K562 (cell line): ENCODE results near the gene HES5. TPM values are rescaled to one million over a fixed set of nuclear protein-coding genes. Genes with fewer than 3 reads are reported as not detected.

ENCODE experiments used
- ATF1 ChIP-seq, 2 experiments: fragments of 450-650 bp in 1 of 2; IDR thresholded peaks; 2 replicates each; pipeline ENCODE4 v1.6.1; 2016; ENCODE audit warnings: missing compliant biosample characterization in 1 of 2, missing genetic modification characterization in 1 of 2
- ATF4 ChIP-seq: fragments of 450-650 bp; formaldehyde crosslinking; IDR thresholded peaks from 2 replicates; pipeline ENCODE4 v1.4.0; 2022; ENCODE audit warnings: mild to moderate bottlenecking, moderate library complexity
- CBX2 ChIP-seq: fragments of 200-600 bp; sonication (generic); IDR thresholded peaks from one replicate; pipeline ENCODE4 v1.6.1; 2012; ENCODE audit warnings: mild to moderate bottlenecking, low read length, inconsistent platforms; ENCODE audit not compliant: insufficient read depth, poor library complexity, severe bottlenecking
- CHD2 ChIP-seq: IDR thresholded peaks from 2 replicates; pipeline ENCODE4 v1.6.1; 2011; ENCODE audit warnings: low read depth, low read length
- ETV1 ChIP-seq: fragments of 450-650 bp; conservative IDR thresholded peaks from 2 replicates; pipeline ENCODE4 v1.6.1; 2016; ENCODE audit warnings: missing genetic modification characterization, control low read depth, low read depth, missing compliant biosample characterization
- HEY1 ChIP-seq: fragments of 250-450 bp; sonication (Bioruptor Pico); IDR thresholded peaks from 2 replicates; pipeline ENCODE4 v1.5.0; 2020; ENCODE audit warnings: mild to moderate bottlenecking, moderate library complexity, borderline replicate concordance
- HNRNPUL1 ChIP-seq: fragments of 200-400 bp; formaldehyde crosslinking; IDR thresholded peaks from 2 replicates; pipeline ENCODE4 v1.6.1; 2017; ENCODE audit warnings: low read length
- HOXB6 ChIP-seq: fragments of 250-450 bp; sonication (Bioruptor Pico); IDR thresholded peaks from 2 replicates; pipeline ENCODE4 v1.5.1; 2022; ENCODE audit warnings: mild to moderate bottlenecking, borderline replicate concordance
- KAT8 ChIP-seq: fragments of 450-650 bp; IDR thresholded peaks from 2 replicates; pipeline ENCODE4 v1.6.1; 2016; ENCODE audit warnings: low read depth, mild to moderate bottlenecking
- NR1H2 ChIP-seq: sonication (generic); formaldehyde crosslinking; IDR thresholded peaks from 2 replicates; pipeline ENCODE4 v1.4.0; 2020; ENCODE audit warnings: mild to moderate bottlenecking, missing genetic modification reagents
- POLR2B ChIP-seq: fragments of 450-650 bp; IDR thresholded peaks from 2 replicates; pipeline ENCODE4 v1.6.1; 2018; ENCODE audit warnings: low read depth; ENCODE audit not compliant: partially characterized antibody
- POLR2G ChIP-seq: fragments of 200-400 bp; formaldehyde crosslinking; IDR thresholded peaks from 2 replicates; pipeline ENCODE4 v1.6.1; 2017; ENCODE audit warnings: low read depth, mild to moderate bottlenecking, antibody characterized with exemption, low read length, moderate library complexity
- SAFB ChIP-seq: fragments of 200-400 bp; formaldehyde crosslinking; IDR thresholded peaks from 2 replicates; pipeline ENCODE4 v1.6.1; 2017; ENCODE audit warnings: low read depth, low read length, borderline replicate concordance
- SUPT5H ChIP-seq: fragments of 450-650 bp; IDR thresholded peaks from 2 replicates; pipeline ENCODE4 v1.6.1; 2016
- TCFL5 ChIP-seq: fragments of 250-450 bp; sonication (Bioruptor Pico); conservative IDR thresholded peaks from 2 replicates; pipeline ENCODE4 v1.6.1; 2021; ENCODE audit warnings: mild to moderate bottlenecking, moderate library complexity, matching md5 sums
- TFE3 ChIP-seq: fragments of 450-650 bp; formaldehyde crosslinking; IDR thresholded peaks from 2 replicates; pipeline ENCODE4 v1.4.0; 2020; ENCODE audit warnings: mild to moderate bottlenecking, mixed read lengths
- ZFP36 ChIP-seq: fragments of 150-350 bp; IDR thresholded peaks from 2 replicates; pipeline ENCODE4 v1.6.1; 2018; ENCODE audit warnings: low read length, low read depth; ENCODE audit not compliant: partially characterized antibody
- ZNF184 ChIP-seq: sonication (generic); formaldehyde crosslinking; IDR thresholded peaks from 2 replicates; pipeline ENCODE4 v1.5.0; 2020; ENCODE audit warnings: missing genetic modification reagents
- ZNF280A ChIP-seq: fragments of 450-650 bp; IDR thresholded peaks from 2 replicates; pipeline ENCODE4 v1.6.1; 2018; ENCODE audit warnings: mild to moderate bottlenecking, low read depth; ENCODE audit not compliant: partially characterized antibody
- ZNF445 ChIP-seq: fragments of 250-450 bp; sonication (Bioruptor Pico); IDR thresholded peaks from 2 replicates; pipeline ENCODE4 v1.4.0; 2020; ENCODE audit warnings: low read depth, mild to moderate bottlenecking, moderate library complexity
- polyA plus RNA-seq, 8 experiments: library from polyadenylated mRNA; depleted of rRNA in 4 of 8; stranded (reverse) in 5 of 8; unstranded in 3 of 8; fragments of >200 nt; fragmentation: Nextera tagmentation in 2 of 8; fragmentation: Illumina TruSeq in 1 of 8; extraction: Ambion mirVana in 2 of 8; extraction: Trizol in 1 of 8; gene quantifications; 2 replicates each; pipeline versions ENCODE4 v1.2.1 to v1.2.3, GENCODE V29; 2011 to 2014; ENCODE audit warnings: inconsistent platforms in 1 of 8, missing spikeins in 1 of 8
- total RNA-seq, 7 experiments: library from RNA; depleted of rRNA in 6 of 7; stranded (reverse); fragments of >200 nt in 6 of 7; fragmentation: Illumina TruSeq in 2 of 7; extraction: Trizol in 2 of 7; gene quantifications; 2 replicates each; pipeline versions ENCODE4 v1.2.1 to v1.2.3, GENCODE V29; 2011 to 2021; ENCODE audit warnings: low replicate concordance in 1 of 7
- TF ChIP-seq, protein P1 (sequence below): fragments of 450-650 bp; formaldehyde crosslinking; IDR thresholded peaks from 2 replicates; pipeline ENCODE4 v1.4.0; 2020; ENCODE audit warnings: mild to moderate bottlenecking, moderate library complexity

Gene HES5
- total and polyA plus RNA-seq, 9 of the 15 experiments (the other 6 are each of a cell fraction or from before 2014, with no cell fraction given): not detected

GRCh38 chr1:2525920-2526823 is 3.9 kb downstream of the HES5 start, which contains the start of gene PANK4 (continued):
- TF ChIP-seq ZNF280A (no peak), ZNF445 (CRISPR knock-in tag) (0 out of 2 replicates have a peak, but pooled peaks have one; percentile 27), ATF4 (CRISPR knock-in tag) (peak; percentile 87), NR1H2 (CRISPR knock-in tag) (no peak), HNRNPUL1 (no peak), SUPT5H (peak; percentile 82), POLR2G (peak; percentile 84), KAT8 (no peak), TCFL5 (peak; percentile 81), SAFB (0 out of 2 replicates have a peak, but pooled peaks have one; percentile 68), CHD2 (peak; percentile 54), TFE3 (0 out of 2 replicates have a peak, but pooled peaks have one; percentile 0), ATF1 (CRISPR knock-in tag; IDR thresholded peaks at IDR 0.05) (no peak), ATF1 (tag; IDR thresholded peaks at IDR 0.05) (peak; percentile 43; the same call in 1 of the 2 replicates), CBX2 (no peak), ETV1 (tag) (0 out of 2 replicates have a peak, but pooled peaks have one; percentile 14), HOXB6 (CRISPR knock-in tag) (no peak), ZFP36 (no peak), POLR2B (peak; percentile 29), HEY1 (no peak), ZNF184 (no peak)
- TF ChIP-seq, protein P1, sequence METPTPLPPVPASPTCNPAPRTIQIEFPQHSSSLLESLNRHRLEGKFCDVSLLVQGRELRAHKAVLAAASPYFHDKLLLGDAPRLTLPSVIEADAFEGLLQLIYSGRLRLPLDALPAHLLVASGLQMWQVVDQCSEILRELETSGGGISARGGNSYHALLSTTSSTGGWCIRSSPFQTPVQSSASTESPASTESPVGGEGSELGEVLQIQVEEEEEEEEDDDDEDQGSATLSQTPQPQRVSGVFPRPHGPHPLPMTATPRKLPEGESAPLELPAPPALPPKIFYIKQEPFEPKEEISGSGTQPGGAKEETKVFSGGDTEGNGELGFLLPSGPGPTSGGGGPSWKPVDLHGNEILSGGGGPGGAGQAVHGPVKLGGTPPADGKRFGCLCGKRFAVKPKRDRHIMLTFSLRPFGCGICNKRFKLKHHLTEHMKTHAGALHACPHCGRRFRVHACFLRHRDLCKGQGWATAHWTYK: peak; percentile 97
